KBM-7 (cell line): Measurements from ENCODE around the gene L2HGDH.

Source experiments
- DNase-seq: peaks from one replicate; pipeline ENCODE4 v3.0.0-alpha.2; 2015
- in situ Hi-C: fragments of 300-500 bp; cut with MboI; formaldehyde crosslinking; loops from 2 replicates; pipeline ENCODE4 v1.14.3; 2020; ENCODE audit warnings: low sequenced_read_pairs, low pct_unique_long_range_greater_than_20kb, mixed read lengths

The L2HGDH gene

GRCh38 chr14:50242096-50242495, 69.9 kb downstream of the L2HGDH start:
- in situ Hi-C loops, result no loop called here
- DNase-seq, result no peak

- in situ Hi-C loops, result no loop called here
- peak; percentile 85 for DNase-seq
These were observed 74.6 kb downstream of the L2HGDH start for GRCh38 chr14:50237427-50237826.

GRCh38 chr14:50233951-50234250, 78.1 kb downstream of the L2HGDH start:
- no peak for DNase-seq
- in situ Hi-C loops, result no loop called here

GRCh38 chr14:50233166-50233950, 78.7 kb downstream of the L2HGDH start:
- no peak for DNase-seq
- in situ Hi-C loops, result no loop called here

- no peak for DNase-seq
- in situ Hi-C loops, result no loop called here
These were observed 79.8 kb downstream of the L2HGDH start for GRCh38 chr14:50232276-50232642.

GRCh38 chr14:50231475-50232275, 80.4 kb downstream of the L2HGDH start, which contains the start of gene SOS2:
Gene SOS2, minus strand, starts transcription at chr14:50231578. Its CDS starts 295 bp downstream, at chr14:50231283.
- DNase-seq, result peak; percentile 88
- in situ Hi-C loops, result no loop called here

GRCh38 chr14:50230701-50231474, 81.1 kb downstream of the L2HGDH start:
- DNase-seq, result peak; percentile 79
- in situ Hi-C loops, result no loop called here

GRCh38 chr14:50230401-50230700, 81.7 kb downstream of the L2HGDH start:
- in situ Hi-C loops, result no loop called here

GRCh38 chr14:50229681-50230080, 82.3 kb downstream of the L2HGDH start:
- in situ Hi-C loops, result no loop called here
- no peak for DNase-seq

More at GRCh38 chr14:50230401-50230700, 81.7 kb downstream of the L2HGDH start:
- DNase-seq, result no peak

GRCh38 chr14:50228313-50228712, 83.7 kb downstream of the L2HGDH start:
- in situ Hi-C loops, result no loop called here
- no peak for DNase-seq

- peak; percentile 65 for DNase-seq
- in situ Hi-C loops, result no loop called here
These were observed 86.1 kb downstream of the L2HGDH start for GRCh38 chr14:50225974-50226297.

- no peak for DNase-seq
- in situ Hi-C loops, result no loop called here
These were observed 86.7 kb downstream of the L2HGDH start for GRCh38 chr14:50225067-50225973.

- DNase-seq, result no peak
- in situ Hi-C loops, result no loop called here
These were observed 89.9 kb downstream of the L2HGDH start for GRCh38 chr14:50222055-50222613.

GRCh38 chr14:50218501-50218900, 93.5 kb downstream of the L2HGDH start:
- DNase-seq, result no peak
- in situ Hi-C loops, result no loop called here

- in situ Hi-C loops, result no loop called here
- no peak for DNase-seq
These were observed 96.6 kb downstream of the L2HGDH start for GRCh38 chr14:50215416-50215815.

- in situ Hi-C loops, result no loop called here
- no peak for DNase-seq
These were observed 98.2 kb downstream of the L2HGDH start for GRCh38 chr14:50213795-50214194.

- DNase-seq, result no peak
- in situ Hi-C loops, result no loop called here
These were observed 99.3 kb downstream of the L2HGDH start for GRCh38 chr14:50212726-50213125.

GRCh38 chr14:50210074-50210473, 102.0 kb downstream of the L2HGDH start:
- in situ Hi-C loops, result no loop called here
- no peak for DNase-seq

- DNase-seq, result no peak
- in situ Hi-C loops, result no loop called here
These were observed 113.5 kb downstream of the L2HGDH start for GRCh38 chr14:50198499-50198898.
